Breast epithelium (tissue), 3 donors: ENCODE measurements around the gene PLEK2.

Source experiments
- POLR2A ChIP-seq: fragments of 450-650 bp; IDR thresholded peaks from one replicate; pipeline ENCODE4 v1.6.1; 2016; ENCODE audit warnings: antibody characterized with exemption, mild to moderate bottlenecking, moderate library complexity
- POLR2AphosphoS5 ChIP-seq, 3 donors: sonication (generic); formaldehyde crosslinking; IDR thresholded peaks; one replicate each; pipeline ENCODE4 v1.6.1; 2017; ENCODE audit warnings: antibody characterized with exemption in 3 of 3

DNA sequence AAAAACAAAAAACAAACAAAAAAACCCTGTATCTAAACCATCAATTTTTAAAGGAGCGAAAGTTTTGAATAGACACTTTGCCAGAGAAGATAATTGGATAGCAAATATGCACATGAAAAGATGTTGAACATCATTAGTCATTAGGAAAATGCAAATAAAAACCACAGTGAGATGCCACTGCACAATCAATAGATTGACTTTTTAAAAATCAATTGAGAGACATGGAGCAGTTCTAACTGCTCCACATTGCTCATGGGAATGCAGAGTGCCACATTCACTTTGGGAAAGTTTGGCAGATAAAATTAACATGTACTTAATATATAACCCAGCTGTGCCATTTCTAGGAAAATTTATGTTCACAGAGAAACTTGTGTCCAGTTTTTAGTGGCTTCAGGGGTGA lies 39.1 kb downstream of the PLEK2 start:
- TF ChIP-seq POLR2AphosphoS5 (IDR thresholded peaks at IDR 0.05) (no peak), POLR2A (no peak)
